ENCODE data around the gene CATSPERE.
"Not testable (repeated sequence)": the region's sequence is repeated elsewhere in the genome, so short reads cannot be mapped to it uniquely, and the experiment has no call there.

Gene CATSPERE

DNA sequence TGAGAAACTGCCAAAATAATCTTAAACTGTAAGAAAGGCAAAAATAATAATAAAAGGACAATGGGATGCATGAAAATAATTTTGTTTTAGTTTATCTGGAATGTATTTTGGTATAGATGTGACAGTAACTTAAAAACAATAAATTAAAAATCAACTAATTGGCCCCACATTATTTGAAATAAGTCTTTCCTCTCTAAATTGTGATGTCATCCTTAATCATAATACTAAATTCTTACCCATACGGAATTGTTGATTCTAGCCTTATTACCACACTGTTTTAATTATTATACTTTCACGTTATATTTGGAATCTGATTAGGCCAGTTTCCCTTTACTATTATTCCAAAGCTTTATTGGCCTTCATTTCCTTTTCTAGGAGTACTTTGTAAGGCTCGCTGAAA lies 199.5 kb downstream of the CATSPERE start:
- peaks cover 11% of the 10 kb centered on the region for H3K4me1 ChIP-seq
- peaks cover 26% of the 10 kb centered on the region for H3K36me3 ChIP-seq (replicated peaks)
- in situ Hi-C loops (cut with MboI; ENCODE audit: low sequenced_read_pairs), result no loop called here
- no peak for DNase-seq (ENCODE audit: low spot score in 2 of 2)
- no peaks in the 10 kb centered on the region for H3K27me3 ChIP-seq (ENCODE audit: low read depth)
- no peak overlapping the region for H3K4me3 ChIP-seq
- peaks cover 2% of the 10 kb centered on the region; the same call in 1 of the 2 replicates for H3K9me3 ChIP-seq

DNA sequence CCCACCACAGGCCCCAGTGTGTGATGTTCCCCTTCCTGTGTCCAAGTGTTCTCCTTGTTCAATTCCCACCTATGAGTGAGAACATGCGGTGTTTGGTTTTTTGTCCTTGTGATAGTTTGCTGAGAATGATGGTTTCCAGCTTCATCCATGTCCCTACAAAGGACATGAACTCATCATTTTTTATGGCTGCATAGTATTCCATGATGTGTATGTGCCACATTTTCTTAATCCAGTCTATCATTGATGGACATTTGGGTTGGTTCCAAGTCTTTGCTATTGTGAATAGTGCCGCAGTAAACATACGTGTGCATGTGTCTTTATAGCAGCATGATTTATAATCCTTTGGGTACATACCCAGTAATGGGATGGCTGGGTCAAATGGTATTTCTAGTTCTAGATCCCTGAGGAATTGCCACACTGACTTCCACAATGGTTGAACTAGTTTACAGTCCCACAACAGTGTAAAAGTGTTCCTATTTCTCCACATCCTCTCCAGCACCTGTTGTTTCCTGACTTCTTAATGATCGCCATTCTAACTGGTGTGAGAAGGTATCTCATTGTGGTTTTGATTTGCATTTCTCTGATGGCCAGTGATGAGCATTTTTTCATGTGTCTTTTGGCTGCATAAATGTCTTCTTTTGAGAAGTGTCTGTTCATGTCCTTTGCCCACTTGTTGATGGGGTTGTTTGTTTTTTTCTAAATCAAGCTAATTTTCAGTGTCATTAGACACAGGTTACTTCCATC lies 200.7 kb downstream of the CATSPERE start:
- Histone ChIP-seq H3K4me1 (peaks cover 16% of the 10 kb centered on the region), H3K36me3 (replicated peaks) (peaks cover 25% of the 10 kb centered on the region)
- H3K27me3 ChIP-seq (ENCODE audit: low read depth); H3K4me3 ChIP-seq; in situ Hi-C loops (cut with MboI; ENCODE audit: low sequenced_read_pairs); DNase-seq (ENCODE audit: low spot score in 2 of 2); H3K9me3 ChIP-seq: not testable (repeated sequence)

DNA sequence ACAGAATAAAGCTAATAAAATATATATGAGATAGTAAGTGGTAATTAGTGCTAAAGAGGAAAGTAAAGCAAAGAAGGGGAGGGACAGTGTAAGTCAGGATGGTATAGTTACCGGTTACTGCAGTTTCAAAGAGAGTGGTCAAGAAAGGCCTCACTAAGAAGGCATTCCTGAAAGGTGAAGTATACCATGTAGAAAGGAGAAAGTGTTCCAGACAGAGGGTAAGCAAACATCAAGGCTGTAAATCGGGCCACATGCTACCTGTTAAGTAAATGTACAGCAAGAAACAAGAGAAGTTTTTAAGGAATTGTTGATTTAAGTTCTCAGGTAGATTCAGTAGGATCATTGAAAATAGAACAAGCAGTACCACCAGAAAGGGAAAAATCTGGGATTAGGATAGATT lies 201.5 kb downstream of the CATSPERE start:
- in situ Hi-C loops (cut with MboI; ENCODE audit: low sequenced_read_pairs), result no loop called here
- Histone ChIP-seq H3K4me1 (peaks cover 16% of the 10 kb centered on the region), H3K9me3 (peaks cover 2% of the 10 kb centered on the region; the same call in 1 of the 2 replicates), H3K27me3 (ENCODE audit: low read depth) (no peaks in the 10 kb centered on the region), H3K4me3 (no peak overlapping the region), H3K36me3 (replicated peaks) (peaks cover 17% of the 10 kb centered on the region)
- DNase-seq (ENCODE audit: low spot score in 2 of 2), result no peak

DNA sequence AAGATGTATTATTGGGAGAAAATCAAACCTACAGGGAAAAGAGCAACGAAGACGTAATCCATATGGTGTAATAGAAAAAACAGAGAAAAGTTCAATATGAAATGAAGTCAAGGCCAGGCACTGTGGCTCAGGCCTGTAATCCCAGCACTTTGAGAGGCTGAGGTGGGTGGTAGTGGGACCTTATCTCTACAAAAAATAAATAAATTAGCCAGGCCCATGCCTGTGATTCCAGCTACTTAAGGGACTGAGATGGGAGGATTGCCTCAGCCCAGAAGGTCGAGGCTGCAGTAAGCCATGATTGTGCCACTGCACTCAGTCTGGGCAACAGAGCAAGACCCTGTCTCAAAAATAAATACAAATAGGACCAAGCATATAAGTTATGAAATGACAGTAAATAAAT lies 203.3 kb downstream of the CATSPERE start:
- no peak for DNase-seq (ENCODE audit: low spot score in 2 of 2)
- peaks cover 16% of the 10 kb centered on the region for H3K4me1 ChIP-seq
- H3K9me3 ChIP-seq, result peaks cover 2% of the 10 kb centered on the region; the same call in 1 of the 2 replicates
- H3K4me3 ChIP-seq, result no peak overlapping the region
- in situ Hi-C loops (cut with MboI; ENCODE audit: low sequenced_read_pairs), result no loop called here
- no peaks in the 10 kb centered on the region for H3K27me3 ChIP-seq (ENCODE audit: low read depth)
- peaks cover 8% of the 10 kb centered on the region for H3K36me3 ChIP-seq (replicated peaks)

DNA sequence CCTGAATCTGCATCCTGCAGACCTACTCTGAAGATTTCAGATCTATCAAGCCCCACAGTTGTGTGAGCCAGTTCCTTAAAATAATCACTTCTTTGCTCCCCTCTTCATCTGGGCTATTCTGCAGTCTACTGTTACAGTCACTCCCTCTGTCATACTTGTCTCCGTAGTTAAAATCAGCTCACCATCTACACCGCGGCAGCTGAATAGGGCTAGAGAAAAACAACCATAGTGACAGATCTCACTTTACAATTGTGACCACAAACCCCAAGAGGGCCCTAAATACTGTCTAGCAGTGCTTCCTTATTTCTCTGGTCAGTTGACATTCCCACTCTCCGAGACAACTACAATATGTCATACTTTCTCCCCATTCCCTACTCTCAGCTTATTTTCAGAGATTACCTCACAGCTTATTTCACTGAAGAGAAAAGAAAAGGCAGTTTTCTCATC lies 204.7 kb downstream of the CATSPERE start:
- DNase-seq (ENCODE audit: low spot score in 2 of 2), result peak; percentile 13 to 44
- H3K4me3 ChIP-seq, result no peak overlapping the region

DNA sequence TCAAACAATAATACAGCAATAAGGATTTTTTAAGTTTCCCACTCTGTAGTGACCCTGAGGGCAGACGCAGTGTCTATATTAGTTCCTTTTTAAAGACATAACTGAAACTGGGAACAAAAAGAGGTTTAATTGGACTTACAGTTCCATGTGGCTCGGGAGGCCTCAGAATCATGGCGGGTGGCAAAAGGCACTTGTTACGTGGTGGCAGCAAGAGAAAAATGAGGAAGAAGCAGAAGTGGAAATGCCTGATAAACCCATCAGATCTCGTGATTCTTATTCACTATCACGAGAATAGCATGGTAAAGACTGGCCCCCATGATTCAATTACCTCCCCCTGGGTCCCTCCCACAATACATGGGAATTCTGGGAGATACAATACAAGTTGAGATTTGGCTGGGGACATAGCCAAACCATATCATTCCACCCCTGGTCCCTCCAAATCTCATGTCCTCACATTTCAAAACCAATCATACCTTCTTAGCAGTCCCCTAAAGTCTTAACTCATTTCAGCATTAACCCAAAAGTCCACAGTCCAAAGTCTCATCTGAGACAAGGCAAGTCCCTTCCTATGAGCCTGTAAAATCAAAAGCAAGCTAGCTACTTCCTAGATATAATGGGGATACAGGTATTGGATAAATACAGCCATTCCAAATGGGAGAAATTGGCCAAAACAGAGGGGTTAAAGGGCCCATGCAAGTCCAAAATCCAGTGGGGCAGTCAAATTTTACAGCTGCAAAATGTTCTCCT lies 205.8 kb downstream of the CATSPERE start:
- H3K9me3 ChIP-seq; in situ Hi-C loops (cut with MboI; ENCODE audit: low sequenced_read_pairs); DNase-seq (ENCODE audit: low spot score in 2 of 2); H3K27me3 ChIP-seq (ENCODE audit: low read depth); H3K4me3 ChIP-seq; H3K36me3 ChIP-seq (replicated peaks): not testable (repeated sequence)
- peaks cover 16% of the 10 kb centered on the region for H3K4me1 ChIP-seq

More for the DNA sequence above, 204.7 kb downstream of the CATSPERE start:
- Histone ChIP-seq H3K27me3 (ENCODE audit: low read depth) (no peaks in the 10 kb centered on the region), H3K9me3 (peaks cover 2% of the 10 kb centered on the region; the same call in 1 of the 2 replicates), H3K4me1 (peaks cover 16% of the 10 kb centered on the region), H3K36me3 (replicated peaks) (peaks cover 4% of the 10 kb centered on the region)
- in situ Hi-C loops (cut with MboI; ENCODE audit: low sequenced_read_pairs), result no loop called here

DNA sequence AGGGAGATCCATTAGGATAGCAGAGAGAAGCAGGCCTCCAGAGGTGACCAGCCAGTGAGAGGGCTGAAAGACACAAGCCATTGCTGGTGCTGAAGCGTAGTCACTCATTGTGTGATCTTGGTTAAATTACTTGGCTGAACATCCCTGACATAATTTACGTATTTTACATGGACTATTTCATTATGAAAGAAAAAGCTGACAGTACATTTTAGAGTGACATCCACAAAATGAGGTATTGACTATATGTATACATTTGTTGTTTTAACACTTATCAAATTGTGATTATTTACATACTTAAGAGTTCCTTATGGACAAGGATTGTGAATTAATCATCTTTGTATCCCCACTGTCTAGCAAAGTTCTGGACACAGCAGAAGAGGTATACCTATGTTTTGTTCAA lies 206.7 kb downstream of the CATSPERE start:
- in situ Hi-C loops (cut with MboI; ENCODE audit: low sequenced_read_pairs), result no loop called here
- no peaks in the 10 kb centered on the region; the same call in none of the 2 replicates for H3K36me3 ChIP-seq (replicated peaks)
- no peaks in the 10 kb centered on the region; the same call in 1 of the 2 replicates for H3K9me3 ChIP-seq
- no peak for DNase-seq (ENCODE audit: low spot score in 2 of 2)
- no peak overlapping the region for H3K4me3 ChIP-seq
- no peaks in the 10 kb centered on the region for H3K27me3 ChIP-seq (ENCODE audit: low read depth)
- H3K4me1 ChIP-seq, result peaks cover 16% of the 10 kb centered on the region

DNA sequence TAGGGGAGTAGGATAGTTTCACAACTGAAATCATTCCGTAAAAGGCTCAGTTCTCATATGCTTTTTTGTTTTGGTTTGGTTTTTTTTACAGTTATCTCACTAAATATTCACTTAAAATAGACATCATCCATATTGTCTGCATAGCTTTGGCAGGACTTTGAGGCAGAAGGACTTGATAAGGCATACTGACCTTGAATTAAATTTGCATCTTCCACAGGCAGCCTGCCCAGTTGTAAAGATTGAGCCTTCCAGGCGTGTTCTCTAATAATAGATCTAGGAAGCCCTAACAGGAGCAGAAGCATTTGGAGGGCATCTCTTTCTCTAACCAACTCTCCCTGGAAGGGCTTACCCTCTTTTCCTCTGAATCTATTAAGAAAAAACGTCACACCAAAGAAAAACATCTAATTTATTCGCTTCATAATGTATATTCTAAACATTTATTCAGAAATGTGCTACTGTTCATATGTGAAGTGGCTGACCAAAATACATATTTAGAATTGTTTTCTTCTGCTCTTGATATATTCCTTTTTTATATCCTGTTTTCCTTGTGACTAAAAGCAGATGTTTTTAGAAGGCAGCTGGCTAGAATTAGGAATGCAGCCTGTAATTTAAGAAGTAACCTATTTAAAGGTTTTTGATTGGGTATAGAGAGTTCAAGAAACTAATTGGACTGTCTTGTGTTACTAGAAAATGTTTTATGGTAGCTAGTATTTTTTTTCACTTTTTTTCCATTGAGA lies 212.0 kb downstream of the CATSPERE start:
- no peak for DNase-seq (ENCODE audit: low spot score in 2 of 2)

DNA sequence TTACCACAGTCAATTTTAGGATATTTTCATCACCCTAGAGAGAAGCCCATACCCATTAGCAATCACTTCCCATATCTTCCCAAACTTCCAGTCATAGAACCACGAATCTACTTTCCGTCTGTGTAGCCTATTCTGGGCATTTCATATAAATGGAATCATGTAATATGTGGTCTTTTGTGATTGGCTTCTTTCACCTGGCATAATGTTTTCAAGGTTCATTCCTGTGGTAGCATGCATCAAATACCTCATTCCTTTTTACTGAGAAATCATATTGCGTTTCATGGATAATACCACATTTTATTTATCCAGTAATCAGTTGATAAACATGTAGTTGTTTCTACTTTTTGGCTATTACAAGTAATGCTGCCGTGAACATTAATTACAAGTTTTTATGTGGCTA lies 213.4 kb downstream of the CATSPERE start:
- H3K27me3 ChIP-seq (ENCODE audit: low read depth), result no peaks in the 10 kb centered on the region
- in situ Hi-C loops (cut with MboI; ENCODE audit: low sequenced_read_pairs), result no loop called here
- H3K9me3 ChIP-seq, result no peaks in the 10 kb centered on the region; the same call in 1 of the 2 replicates
- H3K4me1 ChIP-seq, result no peaks in the 10 kb centered on the region
- H3K4me3 ChIP-seq, result no peak overlapping the region
- H3K36me3 ChIP-seq (replicated peaks), result no peaks in the 10 kb centered on the region; the same call in 1 of the 2 replicates
- DNase-seq (ENCODE audit: low spot score in 2 of 2), result no peak

More for the DNA sequence above, 212.0 kb downstream of the CATSPERE start:
- Histone ChIP-seq H3K27me3 (ENCODE audit: low read depth) (no peaks in the 10 kb centered on the region), H3K4me1 (no peaks in the 10 kb centered on the region), H3K4me3 (no peak overlapping the region), H3K9me3 (no peaks in the 10 kb centered on the region; the same call in 1 of the 2 replicates), H3K36me3 (replicated peaks) (no peaks in the 10 kb centered on the region; the same call in 1 of the 2 replicates)
- in situ Hi-C loops (cut with MboI; ENCODE audit: low sequenced_read_pairs), result no loop called here

DNA sequence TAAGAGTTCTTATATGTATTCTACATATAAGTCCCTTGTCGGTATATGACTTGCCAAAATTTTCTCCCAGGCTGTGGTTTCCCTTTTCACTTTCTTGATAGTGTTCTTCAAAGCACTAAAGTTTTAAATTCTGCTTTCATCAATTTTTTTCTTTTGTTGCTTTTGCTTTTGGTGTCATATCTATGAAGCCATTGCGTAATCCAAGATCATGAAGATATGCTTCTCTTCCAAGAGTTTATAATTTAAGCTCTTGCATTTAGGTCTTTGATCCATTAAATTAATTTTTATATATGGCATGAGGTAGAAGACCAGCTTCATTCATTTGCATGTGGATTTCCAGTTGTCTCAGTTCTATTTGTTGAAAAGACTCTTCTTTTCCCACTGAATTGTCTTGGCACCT lies 214.1 kb downstream of the CATSPERE start:
- H3K36me3 ChIP-seq (replicated peaks), result no peaks in the 10 kb centered on the region; the same call in 1 of the 2 replicates
- no peak overlapping the region for H3K4me3 ChIP-seq
- in situ Hi-C loops (cut with MboI; ENCODE audit: low sequenced_read_pairs), result no loop called here
- no peaks in the 10 kb centered on the region; the same call in 1 of the 2 replicates for H3K9me3 ChIP-seq
- no peaks in the 10 kb centered on the region for H3K27me3 ChIP-seq (ENCODE audit: low read depth)
- DNase-seq (ENCODE audit: low spot score in 2 of 2), result no peak
- no peaks in the 10 kb centered on the region for H3K4me1 ChIP-seq

DNA sequence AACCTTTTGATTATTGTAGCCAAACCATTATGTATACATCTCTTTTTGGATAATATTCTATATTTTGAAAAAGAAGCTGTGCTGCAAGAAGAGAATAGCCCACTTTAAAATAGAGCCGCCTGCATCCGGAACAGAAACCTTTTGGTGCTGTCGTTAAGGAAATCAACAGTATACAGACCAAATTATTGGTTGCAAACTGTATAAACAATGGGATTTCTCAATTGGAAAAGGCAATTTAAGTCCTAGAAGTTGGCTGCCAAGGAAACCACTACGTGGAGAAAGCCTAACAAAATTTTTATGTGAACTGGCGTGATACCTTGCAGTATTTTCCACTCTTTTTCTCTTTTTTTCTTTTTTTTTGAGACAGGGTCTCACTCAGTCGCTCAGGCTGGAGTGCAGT lies 217.6 kb downstream of the CATSPERE start:
- Histone ChIP-seq H3K27me3 (ENCODE audit: low read depth) (no peaks in the 10 kb centered on the region), H3K36me3 (replicated peaks) (no peaks in the 10 kb centered on the region), H3K4me1 (no peaks in the 10 kb centered on the region; the same call in none of the 2 replicates), H3K4me3 (no peak overlapping the region), H3K9me3 (no peaks in the 10 kb centered on the region)
- DNase-seq (ENCODE audit: low spot score in 2 of 2), result no peak
- in situ Hi-C loops (cut with MboI; ENCODE audit: low sequenced_read_pairs), result no loop called here

DNA sequence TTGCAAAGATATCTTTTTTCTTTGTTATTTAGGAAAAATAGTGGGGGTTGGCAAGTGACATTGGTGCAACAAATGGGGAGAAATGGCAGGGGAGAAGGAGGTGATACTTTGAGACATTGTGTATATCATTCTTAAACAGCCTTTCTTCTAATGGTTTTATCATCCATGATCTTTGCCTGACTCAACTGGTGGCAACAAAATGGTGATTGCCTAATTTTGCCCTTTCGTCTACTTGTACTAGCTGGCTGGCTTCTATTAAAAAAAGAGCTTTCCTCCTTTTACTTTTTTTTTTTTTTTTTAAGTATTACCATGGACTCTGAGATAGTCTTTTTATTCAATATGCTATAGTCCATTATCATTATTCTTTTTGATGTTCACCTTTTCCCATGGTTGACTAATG lies 219.6 kb downstream of the CATSPERE start:
- no peaks in the 10 kb centered on the region for H3K9me3 ChIP-seq
- in situ Hi-C loops (cut with MboI; ENCODE audit: low sequenced_read_pairs), result no loop called here
- DNase-seq (ENCODE audit: low spot score in 2 of 2), result no peak
- no peaks in the 10 kb centered on the region for H3K36me3 ChIP-seq (replicated peaks)
- no peak overlapping the region for H3K4me3 ChIP-seq
- H3K27me3 ChIP-seq (ENCODE audit: low read depth), result no peaks in the 10 kb centered on the region
- H3K4me1 ChIP-seq, result no peaks in the 10 kb centered on the region; the same call in none of the 2 replicates

DNA sequence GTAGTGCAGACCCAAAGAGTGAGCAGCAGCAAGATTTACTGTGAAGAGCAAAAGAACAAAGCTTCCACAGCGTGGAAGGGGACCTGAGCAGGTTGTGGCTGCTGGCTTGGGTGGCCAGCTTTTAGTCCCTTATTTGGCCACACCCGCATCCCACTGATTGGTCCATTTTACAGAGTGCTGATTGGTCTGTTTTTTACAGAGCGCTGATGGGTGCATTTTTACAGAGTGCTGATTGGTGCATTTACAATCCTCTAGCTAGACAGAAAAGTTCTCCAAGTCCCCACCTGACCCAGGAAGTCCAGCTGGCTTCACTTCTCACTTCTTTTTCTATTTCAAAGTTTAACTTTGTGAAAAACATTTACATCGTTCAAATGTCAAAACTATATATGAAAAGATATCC lies 221.0 kb downstream of the CATSPERE start:
- in situ Hi-C loops (cut with MboI; ENCODE audit: low sequenced_read_pairs); H3K27me3 ChIP-seq (ENCODE audit: low read depth); H3K4me3 ChIP-seq; H3K9me3 ChIP-seq; DNase-seq (ENCODE audit: low spot score in 2 of 2); H3K4me1 ChIP-seq; H3K36me3 ChIP-seq (replicated peaks): not testable (repeated sequence)
